Putamen (tissue), 1 donor: ENCODE results near the gene SHISA9.
"Not testable (repeated sequence)": the region's sequence is repeated elsewhere in the genome, so short reads cannot be mapped to it uniquely, and the experiment has no call there.

Experiments
- DNase-seq: peaks from one replicate; pipeline ENCODE4 v3.0.0-alpha.2; 2016; ENCODE audit warnings: low spot score

SHISA9 gene

GRCh38 chr16:12901597-12902461, at the start of gene SHISA9:
TSS of gene SHISA9 (plus strand) at chr16:12901598.
- no peak for DNase-seq

- DNase-seq = no peak
Measured at GRCh38 chr16:12853972-12854371, 47.4 kb upstream of the SHISA9 start.

- not testable (repeated sequence) for DNase-seq
Measured at GRCh38 chr16:12857435-12857834, 44.0 kb upstream of the SHISA9 start.

- DNase-seq = no peak
Measured at GRCh38 chr16:12862327-12862726, 39.1 kb upstream of the SHISA9 start.

GRCh38 chr16:12862941-12863340, 38.5 kb upstream of the SHISA9 start:
- DNase-seq = no peak

- no peak for DNase-seq
Measured at GRCh38 chr16:12866981-12867551, 34.3 kb upstream of the SHISA9 start.

- no peak for DNase-seq
Measured at GRCh38 chr16:12868169-12868568, 33.2 kb upstream of the SHISA9 start.

GRCh38 chr16:12868788-12869187, 32.6 kb upstream of the SHISA9 start:
- DNase-seq = no peak

GRCh38 chr16:12869698-12870427, 31.5 kb upstream of the SHISA9 start:
- DNase-seq = no peak

- DNase-seq = no peak
Measured at GRCh38 chr16:12871784-12872183, 29.6 kb upstream of the SHISA9 start.

GRCh38 chr16:12874186-12874585, 27.2 kb upstream of the SHISA9 start:
- no peak for DNase-seq

GRCh38 chr16:12876778-12877177, 24.6 kb upstream of the SHISA9 start:
- no peak for DNase-seq

GRCh38 chr16:12878973-12879372, 22.4 kb upstream of the SHISA9 start:
- DNase-seq = no peak

- no peak for DNase-seq
Measured at GRCh38 chr16:12879812-12880211, 21.6 kb upstream of the SHISA9 start.

GRCh38 chr16:12881182-12881581, 20.2 kb upstream of the SHISA9 start:
- no peak for DNase-seq

- no peak for DNase-seq
Measured at GRCh38 chr16:12881740-12882139, 19.7 kb upstream of the SHISA9 start.

GRCh38 chr16:12885742-12886141, 15.7 kb upstream of the SHISA9 start:
- no peak for DNase-seq

- DNase-seq = no peak
Measured at GRCh38 chr16:12891836-12892235, 9.6 kb upstream of the SHISA9 start.

GRCh38 chr16:12893050-12893750, 8.2 kb upstream of the SHISA9 start:
- no peak for DNase-seq

GRCh38 chr16:12896562-12896961, 4.8 kb upstream of the SHISA9 start:
- DNase-seq = no peak

- no peak for DNase-seq
Measured at GRCh38 chr16:12898551-12898950, 2.8 kb upstream of the SHISA9 start.

GRCh38 chr16:12899529-12900143, 1.8 kb upstream of the SHISA9 start:
- DNase-seq = no peak
